ENCODE data around the gene ARHGAP31.

ARHGAP31 gene

DNA sequence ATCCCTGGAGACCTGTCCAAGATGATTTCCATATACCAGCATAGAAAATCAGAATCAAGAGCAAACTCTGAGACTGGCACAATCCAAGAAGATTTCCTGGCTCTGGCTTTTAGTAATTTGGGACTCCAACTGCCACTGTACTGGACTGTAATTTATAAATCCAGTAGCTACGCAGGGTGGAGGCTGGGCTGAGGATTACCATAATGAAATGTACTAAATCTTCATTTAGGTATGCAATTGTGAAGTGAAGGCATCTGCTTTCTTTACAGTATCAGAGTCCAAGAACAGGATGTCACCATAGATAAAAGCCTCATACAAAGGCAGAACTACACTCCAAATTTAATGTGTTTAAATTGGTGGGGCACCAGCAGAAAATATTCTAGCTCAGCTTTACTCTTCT is 122.7 kb downstream of the ARHGAP31 start:
- no peaks in the 10 kb centered on the region for H3K4me1 ChIP-seq (ENCODE audit: control insufficient read depth, insufficient read depth, low read length)
- no peak overlapping the region for H3K9ac ChIP-seq (ENCODE audit: low read length)
- H3K36me3 ChIP-seq (ENCODE audit: control insufficient read depth, insufficient read depth, low read length) = no peaks in the 10 kb centered on the region
- no peak overlapping the region for H3K4me3 ChIP-seq (ENCODE audit: low read length)
- H3K9me3 ChIP-seq (ENCODE audit: control insufficient read depth, low read length) = no peaks in the 10 kb centered on the region
- no peaks in the 10 kb centered on the region for H3K27me3 ChIP-seq (ENCODE audit: control insufficient read depth, insufficient read depth, low read length)

DNA sequence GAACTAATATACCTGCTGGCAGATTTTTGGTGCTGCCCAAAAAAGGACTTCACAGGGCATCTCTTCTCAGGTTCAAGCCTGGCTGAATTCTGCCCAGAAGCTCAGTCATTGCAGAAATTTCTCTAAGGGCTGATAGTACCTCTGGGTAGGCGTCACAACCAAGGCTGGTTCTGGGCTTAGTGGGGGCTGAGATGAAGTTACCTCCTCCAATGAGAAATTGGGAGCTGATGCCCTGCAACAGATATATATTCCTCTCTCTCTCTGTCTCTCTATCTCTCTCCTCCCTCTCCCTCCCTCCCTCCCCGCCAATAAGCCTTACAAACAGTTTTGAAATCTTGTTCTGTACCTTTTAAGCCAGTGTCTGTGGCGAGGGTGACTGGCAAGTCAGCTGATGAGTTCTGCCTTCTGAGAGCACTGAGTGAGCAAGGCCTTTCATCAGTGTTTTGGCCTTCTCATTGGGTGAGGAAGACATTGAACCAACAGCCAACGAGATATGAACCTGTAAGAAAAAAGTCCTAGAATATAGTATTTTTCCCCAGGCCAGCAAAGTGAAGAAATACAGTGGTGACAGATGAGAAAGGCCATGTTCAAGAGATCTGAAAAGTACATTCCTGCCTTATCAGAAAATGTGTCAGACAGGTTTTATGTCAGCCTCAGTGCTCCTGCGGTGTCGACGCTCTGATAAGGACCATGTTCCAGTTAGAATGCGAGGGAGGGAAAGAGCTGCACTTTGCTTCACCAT is 123.8 kb downstream of the ARHGAP31 start:
- H3K4me1 ChIP-seq (ENCODE audit: control insufficient read depth, insufficient read depth, low read length) = no peaks in the 10 kb centered on the region
- H3K9ac ChIP-seq (ENCODE audit: low read length) = no peak overlapping the region
- no peaks in the 10 kb centered on the region for H3K36me3 ChIP-seq (ENCODE audit: control insufficient read depth, insufficient read depth, low read length)
- H3K27me3 ChIP-seq (ENCODE audit: control insufficient read depth, insufficient read depth, low read length) = no peaks in the 10 kb centered on the region
- no peaks in the 10 kb centered on the region for H3K9me3 ChIP-seq (ENCODE audit: control insufficient read depth, low read length)
- H3K4me3 ChIP-seq (ENCODE audit: low read length) = no peak overlapping the region

DNA sequence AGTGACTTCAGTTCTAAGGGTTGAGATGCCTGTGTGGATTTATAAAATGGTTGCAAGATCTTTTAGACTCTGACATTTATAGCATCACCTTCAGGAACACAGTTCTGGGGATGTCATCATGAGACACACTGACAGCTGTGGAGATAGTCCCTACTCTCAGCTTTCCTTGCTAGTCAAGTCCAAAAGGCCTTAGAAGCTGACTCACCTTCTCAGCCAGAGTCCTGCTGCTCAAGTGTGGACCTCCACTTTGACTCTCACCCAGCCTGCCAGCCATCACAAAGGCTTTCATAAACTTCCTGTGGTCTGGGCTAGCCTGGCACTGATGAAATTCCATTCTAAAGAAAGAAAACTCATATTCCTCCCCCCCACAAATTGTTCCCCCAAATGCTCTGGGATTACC is 124.5 kb downstream of the ARHGAP31 start:
- Histone ChIP-seq H3K4me3 (ENCODE audit: low read length) (no peak overlapping the region), H3K9ac (ENCODE audit: low read length) (no peak overlapping the region), H3K4me1 (ENCODE audit: control insufficient read depth, insufficient read depth, low read length) (no peaks in the 10 kb centered on the region), H3K9me3 (ENCODE audit: control insufficient read depth, low read length) (no peaks in the 10 kb centered on the region), H3K36me3 (ENCODE audit: control insufficient read depth, insufficient read depth, low read length) (no peaks in the 10 kb centered on the region), H3K27me3 (ENCODE audit: control insufficient read depth, insufficient read depth, low read length) (no peaks in the 10 kb centered on the region)

DNA sequence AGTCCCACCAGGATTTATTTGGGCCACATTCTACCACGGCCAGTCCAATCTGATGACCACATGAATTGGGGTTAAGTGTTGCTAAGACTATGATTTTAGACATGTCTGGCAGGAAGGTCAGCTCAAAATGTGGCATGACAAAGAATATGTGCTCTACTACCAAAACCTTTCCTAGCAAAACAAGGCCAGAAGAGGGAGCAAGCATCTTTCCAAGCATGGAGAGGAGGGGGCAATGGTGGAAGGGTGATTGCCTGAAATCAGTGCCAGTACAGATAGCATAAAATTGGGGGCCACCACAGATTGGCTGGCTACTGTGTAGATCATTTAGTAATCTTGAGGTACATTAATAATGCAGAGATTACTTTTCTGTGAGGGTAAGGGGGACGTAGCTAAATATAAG is 126.0 kb downstream of the ARHGAP31 start:
- Histone ChIP-seq H3K9me3 (ENCODE audit: control insufficient read depth, low read length) (no peaks in the 10 kb centered on the region), H3K4me3 (ENCODE audit: low read length) (no peak overlapping the region), H3K36me3 (ENCODE audit: control insufficient read depth, insufficient read depth, low read length) (no peaks in the 10 kb centered on the region), H3K4me1 (ENCODE audit: control insufficient read depth, insufficient read depth, low read length) (no peaks in the 10 kb centered on the region), H3K9ac (ENCODE audit: low read length) (no peak overlapping the region), H3K27me3 (ENCODE audit: control insufficient read depth, insufficient read depth, low read length) (no peaks in the 10 kb centered on the region)

DNA sequence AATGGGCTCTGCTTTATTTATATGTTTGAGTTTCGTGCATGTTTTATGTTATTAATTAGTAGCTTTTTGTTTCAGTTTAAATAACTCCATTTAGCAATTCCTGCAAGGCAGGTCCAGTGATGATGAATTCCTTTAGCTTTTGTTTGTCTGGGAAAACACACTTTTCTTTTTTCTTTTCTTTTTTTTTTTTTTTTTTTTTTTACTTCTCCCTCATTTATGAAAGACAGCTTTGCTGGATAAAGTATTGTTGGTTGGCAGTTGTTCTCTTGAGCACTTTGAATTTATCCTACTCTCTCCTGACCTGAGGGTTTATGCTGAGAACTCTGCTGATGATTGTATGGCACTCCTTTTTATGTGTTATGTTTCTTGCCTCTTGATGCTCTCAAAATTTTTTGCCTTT is 133.5 kb downstream of the ARHGAP31 start:
- no peaks in the 10 kb centered on the region for H3K4me1 ChIP-seq (ENCODE audit: control insufficient read depth, insufficient read depth, low read length)
- H3K36me3 ChIP-seq (ENCODE audit: control insufficient read depth, insufficient read depth, low read length) = peaks cover 13% of the 10 kb centered on the region
- H3K9ac ChIP-seq (ENCODE audit: low read length) = no peak overlapping the region
- no peaks in the 10 kb centered on the region for H3K27me3 ChIP-seq (ENCODE audit: control insufficient read depth, insufficient read depth, low read length)
- H3K9me3 ChIP-seq (ENCODE audit: control insufficient read depth, low read length) = no peaks in the 10 kb centered on the region
- no peak overlapping the region for H3K4me3 ChIP-seq (ENCODE audit: low read length)

DNA sequence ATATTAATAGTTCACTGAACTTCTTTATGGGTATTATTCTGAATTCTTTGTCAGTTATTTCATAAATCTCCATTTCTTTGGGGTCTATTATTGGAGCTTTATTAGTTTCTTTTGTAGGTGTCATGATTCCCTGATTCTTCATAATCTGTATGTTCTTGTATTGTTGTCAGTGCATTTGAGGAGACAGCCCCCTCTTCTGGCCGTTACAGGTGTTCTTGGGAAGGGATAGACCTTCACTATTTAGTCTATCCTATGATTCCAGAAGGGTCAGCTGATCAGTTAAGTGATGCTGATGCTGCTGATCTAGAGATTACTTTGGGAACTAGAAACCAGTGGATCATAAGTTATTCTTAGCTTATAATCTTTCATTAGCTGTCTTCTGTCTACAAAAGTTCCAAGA is 134.4 kb downstream of the ARHGAP31 start:
- no peak overlapping the region for H3K9ac ChIP-seq (ENCODE audit: low read length)
- peaks cover 13% of the 10 kb centered on the region for H3K36me3 ChIP-seq (ENCODE audit: control insufficient read depth, insufficient read depth, low read length)
- H3K4me3 ChIP-seq (ENCODE audit: low read length) = no peak overlapping the region
- H3K9me3 ChIP-seq (ENCODE audit: control insufficient read depth, low read length) = no peaks in the 10 kb centered on the region
- no peaks in the 10 kb centered on the region for H3K27me3 ChIP-seq (ENCODE audit: control insufficient read depth, insufficient read depth, low read length)
- H3K4me1 ChIP-seq (ENCODE audit: control insufficient read depth, insufficient read depth, low read length) = no peaks in the 10 kb centered on the region

DNA sequence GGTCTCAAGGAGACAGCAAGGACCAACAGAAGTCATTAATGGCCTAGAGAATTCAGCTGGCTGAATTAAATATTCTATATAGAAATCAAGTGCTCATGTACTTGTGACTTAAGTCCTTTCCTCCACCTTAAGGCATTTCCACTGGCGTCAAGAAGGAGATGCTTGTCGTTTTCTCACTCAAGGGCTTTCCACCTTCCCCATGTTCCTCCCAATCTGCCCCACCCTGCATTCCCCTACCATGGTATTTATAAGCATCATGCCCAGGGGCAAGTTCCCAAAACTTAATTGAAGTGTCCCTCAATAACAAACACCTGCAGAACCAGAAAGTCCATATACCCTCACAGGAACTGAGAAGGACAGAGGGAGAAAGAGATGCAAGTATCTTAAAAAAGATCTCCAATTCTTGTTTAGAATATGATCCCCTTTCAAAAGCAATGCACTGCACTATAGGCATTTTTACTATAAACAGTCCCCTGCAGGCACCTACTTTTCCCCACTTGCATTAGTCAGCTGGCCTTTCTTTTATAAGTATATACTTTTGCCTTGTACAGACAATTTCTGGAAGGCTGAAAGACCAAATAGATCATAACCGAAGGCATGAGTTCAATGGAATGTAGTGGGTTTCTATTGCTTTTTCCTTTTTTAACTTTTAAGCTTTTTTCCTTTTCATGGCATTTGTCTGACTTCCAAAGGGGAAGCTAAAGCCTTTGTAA is 139.6 kb downstream of the ARHGAP31 start:
- Histone ChIP-seq H3K4me1 (ENCODE audit: control insufficient read depth, insufficient read depth, low read length) (no peaks in the 10 kb centered on the region), H3K9me3 (ENCODE audit: control insufficient read depth, low read length) (no peaks in the 10 kb centered on the region), H3K36me3 (ENCODE audit: control insufficient read depth, insufficient read depth, low read length) (peaks cover 19% of the 10 kb centered on the region), H3K9ac (ENCODE audit: low read length) (no peak overlapping the region), H3K4me3 (ENCODE audit: low read length) (no peak overlapping the region), H3K27me3 (ENCODE audit: control insufficient read depth, insufficient read depth, low read length) (no peaks in the 10 kb centered on the region)

DNA sequence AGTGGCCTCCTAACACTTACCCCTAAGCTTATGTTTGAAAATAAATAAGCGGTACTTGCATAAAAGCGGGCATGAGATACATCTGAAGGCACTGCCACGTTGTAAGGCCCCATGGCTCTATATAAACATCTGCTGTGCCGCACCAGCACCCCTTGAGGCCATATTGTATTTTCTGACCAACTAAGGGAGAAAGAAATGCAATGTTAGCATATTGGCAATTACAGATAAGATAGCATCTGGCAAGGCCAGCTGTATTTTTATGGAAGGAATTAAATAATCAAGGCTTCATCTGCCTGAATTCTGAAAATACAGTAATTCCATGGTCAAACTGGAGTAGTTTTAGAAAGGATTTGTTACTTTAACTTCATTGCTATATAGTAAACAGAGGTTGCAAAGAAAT is 140.5 kb downstream of the ARHGAP31 start:
- Histone ChIP-seq H3K36me3 (ENCODE audit: control insufficient read depth, insufficient read depth, low read length) (peaks cover 19% of the 10 kb centered on the region), H3K4me3 (ENCODE audit: low read length) (no peak overlapping the region), H3K9ac (ENCODE audit: low read length) (no peak overlapping the region), H3K4me1 (ENCODE audit: control insufficient read depth, insufficient read depth, low read length) (no peaks in the 10 kb centered on the region), H3K27me3 (ENCODE audit: control insufficient read depth, insufficient read depth, low read length) (no peaks in the 10 kb centered on the region), H3K9me3 (ENCODE audit: control insufficient read depth, low read length) (no peaks in the 10 kb centered on the region)

DNA sequence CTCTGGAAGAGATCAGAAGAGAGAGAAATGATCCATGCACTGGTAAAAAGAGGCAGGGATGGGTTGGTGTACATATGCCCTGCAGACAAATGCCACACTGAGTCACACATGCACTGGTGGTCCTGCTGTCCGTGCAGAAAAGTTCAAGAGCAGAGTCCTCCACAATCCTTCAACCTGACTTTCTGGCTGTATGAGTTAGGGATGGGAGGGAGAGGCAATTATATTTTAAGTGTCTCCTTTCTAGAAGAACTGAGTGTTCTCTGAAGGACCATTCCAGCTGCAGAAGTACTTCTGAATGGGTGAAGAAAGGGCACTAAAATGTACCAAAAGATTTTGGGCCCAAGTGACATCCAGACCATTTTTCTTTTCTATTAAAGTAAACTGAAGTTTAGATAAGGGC is 142.8 kb downstream of the ARHGAP31 start:
- Histone ChIP-seq H3K9me3 (ENCODE audit: control insufficient read depth, low read length) (no peaks in the 10 kb centered on the region), H3K27me3 (ENCODE audit: control insufficient read depth, insufficient read depth, low read length) (no peaks in the 10 kb centered on the region), H3K4me3 (ENCODE audit: low read length) (no peak overlapping the region), H3K4me1 (ENCODE audit: control insufficient read depth, insufficient read depth, low read length) (no peaks in the 10 kb centered on the region), H3K36me3 (ENCODE audit: control insufficient read depth, insufficient read depth, low read length) (peaks cover 6% of the 10 kb centered on the region), H3K9ac (ENCODE audit: low read length) (no peak overlapping the region)

DNA sequence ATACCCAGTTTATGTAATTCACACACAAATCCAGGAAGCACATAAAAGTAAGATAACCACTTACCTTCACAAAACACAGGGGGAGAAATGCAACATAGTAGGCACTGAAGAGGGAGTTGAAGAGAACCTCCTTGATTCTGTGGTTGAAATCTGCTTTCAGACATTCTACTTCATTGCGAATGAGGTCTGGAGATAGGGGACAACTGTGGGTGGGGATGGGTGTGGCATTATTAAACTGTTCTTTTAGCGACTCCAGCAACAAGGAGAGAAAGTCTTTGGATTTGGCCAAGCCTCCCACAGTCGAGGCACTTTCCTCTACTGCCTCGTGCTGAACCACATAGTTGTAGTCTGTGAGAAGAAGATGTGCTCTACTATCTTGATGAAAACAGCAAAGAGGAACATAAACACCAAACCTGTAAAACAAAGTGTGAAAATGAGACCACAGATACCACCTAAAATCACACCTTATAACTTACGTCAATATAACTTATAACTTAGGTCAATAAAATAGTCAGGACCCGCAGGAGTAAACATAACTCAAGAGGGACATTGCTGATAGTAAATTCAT is 143.6 kb downstream of the ARHGAP31 start:
- peaks cover 6% of the 10 kb centered on the region for H3K36me3 ChIP-seq (ENCODE audit: control insufficient read depth, insufficient read depth, low read length)
- no peaks in the 10 kb centered on the region for H3K4me1 ChIP-seq (ENCODE audit: control insufficient read depth, insufficient read depth, low read length)
- H3K9ac ChIP-seq (ENCODE audit: low read length) = no peak overlapping the region
- no peaks in the 10 kb centered on the region for H3K9me3 ChIP-seq (ENCODE audit: control insufficient read depth, low read length)
- H3K4me3 ChIP-seq (ENCODE audit: low read length) = no peak overlapping the region
- H3K27me3 ChIP-seq (ENCODE audit: control insufficient read depth, insufficient read depth, low read length) = no peaks in the 10 kb centered on the region

DNA sequence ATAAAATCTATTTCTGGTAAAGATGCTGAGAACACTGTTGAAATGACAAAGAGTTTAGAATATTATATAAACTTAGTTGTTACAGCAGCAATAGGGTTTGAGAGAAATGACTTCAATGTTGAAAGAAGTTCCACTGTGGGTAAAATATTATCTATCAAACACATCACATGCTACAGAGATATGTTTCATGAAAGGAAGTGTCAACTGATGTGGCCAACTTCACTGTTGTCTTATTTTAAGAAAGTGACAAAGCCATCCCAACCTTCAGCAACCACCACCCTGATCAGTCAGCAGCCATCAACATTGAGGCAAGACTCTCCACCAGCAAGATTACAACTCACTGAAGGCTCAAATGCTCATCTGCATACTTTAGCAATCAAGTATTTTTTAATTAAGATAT is 149.0 kb downstream of the ARHGAP31 start:
- H3K27me3 ChIP-seq (ENCODE audit: control insufficient read depth, insufficient read depth, low read length) = no peaks in the 10 kb centered on the region
- no peak overlapping the region for H3K9ac ChIP-seq (ENCODE audit: low read length)
- no peaks in the 10 kb centered on the region for H3K36me3 ChIP-seq (ENCODE audit: control insufficient read depth, insufficient read depth, low read length)
- H3K9me3 ChIP-seq (ENCODE audit: control insufficient read depth, low read length) = no peaks in the 10 kb centered on the region
- no peaks in the 10 kb centered on the region for H3K4me1 ChIP-seq (ENCODE audit: control insufficient read depth, insufficient read depth, low read length)
- no peak overlapping the region for H3K4me3 ChIP-seq (ENCODE audit: low read length)

DNA sequence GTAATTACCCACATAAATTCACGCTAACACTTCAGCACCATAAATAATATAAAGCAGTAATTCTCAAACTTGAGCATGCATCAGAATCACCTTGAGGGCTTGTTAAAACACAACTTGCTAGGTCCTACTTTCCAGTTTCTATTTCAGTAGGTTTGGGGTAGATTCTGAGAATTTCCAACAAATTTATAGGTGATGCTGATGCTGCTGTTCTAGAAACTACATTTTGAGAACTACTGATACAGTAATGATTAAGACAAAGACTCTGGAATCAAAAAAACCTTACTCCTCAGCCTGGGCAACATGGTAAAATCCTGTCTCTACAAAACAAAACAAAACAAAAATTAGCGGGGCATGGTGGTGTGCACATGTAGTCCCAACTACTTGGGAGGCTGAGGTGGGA is 150.4 kb downstream of the ARHGAP31 start:
- H3K27me3 ChIP-seq (ENCODE audit: control insufficient read depth, insufficient read depth, low read length) = no peaks in the 10 kb centered on the region
- no peaks in the 10 kb centered on the region for H3K4me1 ChIP-seq (ENCODE audit: control insufficient read depth, insufficient read depth, low read length)
- H3K9ac ChIP-seq (ENCODE audit: low read length) = no peak overlapping the region
- H3K36me3 ChIP-seq (ENCODE audit: control insufficient read depth, insufficient read depth, low read length) = no peaks in the 10 kb centered on the region
- H3K9me3 ChIP-seq (ENCODE audit: control insufficient read depth, low read length) = no peaks in the 10 kb centered on the region
- H3K4me3 ChIP-seq (ENCODE audit: low read length) = no peak overlapping the region
